Measurements from ENCODE around the gene EARS2. TPM values are rescaled to one million over a fixed set of nuclear protein-coding genes. Genes with fewer than 3 reads are reported as not detected.

Gene EARS2
- polyA plus RNA-seq, 1 donor from 2014 or later = 22.2 TPM

- H3K4me2 ChIP-seq (ENCODE audit: low read length) = no peak overlapping the region
- H3K27me3 ChIP-seq (ENCODE audit: insufficient read depth, low read depth, low read length) = no peaks in the 10 kb centered on the region
- H3F3A ChIP-seq (ENCODE audit: insufficient read depth, low read length, poor library complexity, severe bottlenecking) = no peaks in the 10 kb centered on the region
- no peak overlapping the region for H3K27ac ChIP-seq (ENCODE audit: low read length)
- H3K9ac ChIP-seq (ENCODE audit: low read length) = no peak overlapping the region
- H3K4me3 ChIP-seq (ENCODE audit: low read length) = no peak overlapping the region
- H3K79me2 ChIP-seq (replicated peaks; ENCODE audit: insufficient read depth, low read length) = no peaks in the 10 kb centered on the region
- H3K9me2 ChIP-seq (ENCODE audit: insufficient read depth, low read length) = no peaks in the 10 kb centered on the region
- no peak for TF ChIP-seq MXI1 (conservative IDR thresholded peaks at IDR 0.05; ENCODE audit: poor library complexity, severe bottlenecking)
- no peak for TF ChIP-seq EZH2 (IDR thresholded peaks at IDR 0.05; ENCODE audit: borderline replicate concordance, insufficient read depth, low read length, poor library complexity, severe bottlenecking)
- no peak for TF ChIP-seq TAF1 (IDR thresholded peaks at IDR 0.05; ENCODE audit: low read depth)
- TF ChIP-seq EP300 (conservative IDR thresholded peaks at IDR 0.05; ENCODE audit: poor library complexity, severe bottlenecking) = no peak
- TF ChIP-seq SMC3 (conservative IDR thresholded peaks at IDR 0.05; ENCODE audit: poor library complexity) = no peak
- no peak for TF ChIP-seq POLR2AphosphoS5 (IDR thresholded peaks at IDR 0.05)
- TF ChIP-seq REST (IDR thresholded peaks at IDR 0.05; ENCODE audit: borderline replicate concordance) = no peak
- no peak for TF ChIP-seq RAD21 (conservative IDR thresholded peaks at IDR 0.05)
- H4K20me1 ChIP-seq (ENCODE audit: insufficient read depth) = no peaks in the 10 kb centered on the region
- no peaks in the 10 kb centered on the region for H3K9me3 ChIP-seq (ENCODE audit: low read length)
- H2AFZ ChIP-seq (ENCODE audit: low read depth, low read length) = no peak overlapping the region
- peaks cover 7% of the 10 kb centered on the region for H3K36me3 ChIP-seq (ENCODE audit: insufficient read depth, low read length)
Observed at GRCh38 chr16:23575834-23576233, 18.7 kb upstream of the EARS2 start.

DNA sequence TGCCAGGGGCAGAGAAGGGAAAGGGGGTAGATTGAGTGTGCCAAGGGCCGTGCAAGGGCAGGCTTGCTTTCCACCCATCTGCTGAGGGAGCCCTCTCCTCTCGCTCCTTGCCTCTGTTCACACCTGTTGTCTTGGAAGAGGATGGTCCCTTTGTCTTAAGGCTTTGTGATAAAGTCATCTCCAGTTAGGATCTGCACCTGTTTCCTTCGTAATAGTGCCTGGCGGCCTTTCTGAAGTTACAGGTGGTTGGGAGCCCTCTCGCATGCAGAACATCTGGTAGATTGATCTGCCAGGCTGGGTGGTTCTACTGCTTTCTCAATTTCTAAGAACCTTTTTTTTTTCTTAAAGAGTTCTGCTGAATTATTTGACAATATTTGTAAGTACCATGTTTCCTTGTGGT is 16.7 kb upstream of the EARS2 start:
- H3K9ac ChIP-seq (ENCODE audit: low read length) = no peak overlapping the region
- TF ChIP-seq EZH2 (IDR thresholded peaks at IDR 0.05; ENCODE audit: borderline replicate concordance, insufficient read depth, low read length, poor library complexity, severe bottlenecking) = no peak
- TF ChIP-seq POLR2AphosphoS5 (IDR thresholded peaks at IDR 0.05) = no peak
- no peak for TF ChIP-seq RAD21 (conservative IDR thresholded peaks at IDR 0.05)
- TF ChIP-seq EP300 (conservative IDR thresholded peaks at IDR 0.05; ENCODE audit: poor library complexity, severe bottlenecking) = no peak
- TF ChIP-seq REST (IDR thresholded peaks at IDR 0.05; ENCODE audit: borderline replicate concordance) = no peak
- TF ChIP-seq, protein P1, sequence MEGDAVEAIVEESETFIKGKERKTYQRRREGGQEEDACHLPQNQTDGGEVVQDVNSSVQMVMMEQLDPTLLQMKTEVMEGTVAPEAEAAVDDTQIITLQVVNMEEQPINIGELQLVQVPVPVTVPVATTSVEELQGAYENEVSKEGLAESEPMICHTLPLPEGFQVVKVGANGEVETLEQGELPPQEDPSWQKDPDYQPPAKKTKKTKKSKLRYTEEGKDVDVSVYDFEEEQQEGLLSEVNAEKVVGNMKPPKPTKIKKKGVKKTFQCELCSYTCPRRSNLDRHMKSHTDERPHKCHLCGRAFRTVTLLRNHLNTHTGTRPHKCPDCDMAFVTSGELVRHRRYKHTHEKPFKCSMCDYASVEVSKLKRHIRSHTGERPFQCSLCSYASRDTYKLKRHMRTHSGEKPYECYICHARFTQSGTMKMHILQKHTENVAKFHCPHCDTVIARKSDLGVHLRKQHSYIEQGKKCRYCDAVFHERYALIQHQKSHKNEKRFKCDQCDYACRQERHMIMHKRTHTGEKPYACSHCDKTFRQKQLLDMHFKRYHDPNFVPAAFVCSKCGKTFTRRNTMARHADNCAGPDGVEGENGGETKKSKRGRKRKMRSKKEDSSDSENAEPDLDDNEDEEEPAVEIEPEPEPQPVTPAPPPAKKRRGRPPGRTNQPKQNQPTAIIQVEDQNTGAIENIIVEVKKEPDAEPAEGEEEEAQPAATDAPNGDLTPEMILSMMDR (IDR thresholded peaks at IDR 0.05; ENCODE audit: poor library complexity, severe bottlenecking) = no peak
- no peak for TF ChIP-seq TAF1 (IDR thresholded peaks at IDR 0.05; ENCODE audit: low read depth)
- TF ChIP-seq SMC3 (conservative IDR thresholded peaks at IDR 0.05; ENCODE audit: poor library complexity) = no peak
- TF ChIP-seq MXI1 (conservative IDR thresholded peaks at IDR 0.05; ENCODE audit: poor library complexity, severe bottlenecking) = no peak

More for the DNA sequence above, 16.7 kb upstream of the EARS2 start:
- Histone ChIP-seq H3K9me3 (ENCODE audit: low read length) (no peaks in the 10 kb centered on the region), H2AFZ (ENCODE audit: low read depth, low read length) (no peak overlapping the region), H3K4me2 (ENCODE audit: low read length) (no peak overlapping the region), H3K9me2 (ENCODE audit: insufficient read depth, low read length) (no peaks in the 10 kb centered on the region), H3K4me3 (ENCODE audit: low read length) (no peak overlapping the region), H3K79me2 (replicated peaks; ENCODE audit: insufficient read depth, low read length) (no peaks in the 10 kb centered on the region), H3F3A (ENCODE audit: insufficient read depth, low read length, poor library complexity, severe bottlenecking) (no peaks in the 10 kb centered on the region), H3K36me3 (ENCODE audit: insufficient read depth, low read length) (peaks cover 3% of the 10 kb centered on the region), H3K27ac (ENCODE audit: low read length) (no peak overlapping the region), H3K27me3 (ENCODE audit: insufficient read depth, low read depth, low read length) (no peaks in the 10 kb centered on the region), H4K20me1 (ENCODE audit: insufficient read depth) (no peaks in the 10 kb centered on the region)
